ENCODE measurements around the gene SELENOS.

DNA sequence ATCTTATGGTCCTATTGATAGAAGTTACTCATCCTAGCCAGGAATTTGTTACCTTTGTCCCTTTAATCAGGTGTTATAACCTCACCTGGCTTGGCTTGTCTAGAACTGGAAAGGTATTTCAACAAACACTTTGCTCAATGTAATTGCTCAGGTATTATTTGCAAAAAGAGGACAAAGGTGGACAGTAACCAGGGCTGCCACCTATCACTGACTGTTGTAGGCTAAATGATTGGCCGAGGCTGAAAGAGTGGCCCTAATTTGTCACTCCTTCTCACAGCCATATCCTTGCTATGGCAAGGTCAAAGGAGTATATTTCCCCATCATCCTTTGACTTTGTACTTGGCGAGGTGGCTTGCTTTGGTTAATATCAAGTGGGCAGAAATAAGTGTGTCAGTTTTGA is 2.7 kb upstream of the SELENOS start:
- TF ChIP-seq CTCF (IDR thresholded peaks at IDR 0.05), result no peak
- TF ChIP-seq POLR2AphosphoS5 (IDR thresholded peaks at IDR 0.05), result no peak
